SK-N-SH treated with all-trans-retinoic acid at 6 μM for 48 hours (cell line): ENCODE measurements around the gene OBSL1.

Experiments used
- ESRRG ChIP-seq: fragments of 250-450 bp; sonication (Bioruptor Pico); IDR thresholded peaks from 2 replicates; pipeline ENCODE4 v1.6.1; 2021; ENCODE audit warnings: mild to moderate bottlenecking
- ZNF70 ChIP-seq: fragments of 450-650 bp; formaldehyde crosslinking; IDR thresholded peaks from 2 replicates; pipeline ENCODE4 v1.5.0; 2020; ENCODE audit warnings: mild to moderate bottlenecking, moderate library complexity
- TF ChIP-seq, protein P1 (sequence below): fragments of 250-450 bp; sonication (Bioruptor Pico); IDR thresholded peaks from 2 replicates; pipeline ENCODE4 v1.5.0; 2020; ENCODE audit warnings: mild to moderate bottlenecking, moderate library complexity
- TF ChIP-seq, protein P2 (sequence below): fragments of 250-450 bp; sonication (Bioruptor Pico); IDR thresholded peaks from 2 replicates; pipeline ENCODE4 v1.5.1; 2020; ENCODE audit warnings: low read depth, mild to moderate bottlenecking, moderate library complexity

DNA sequence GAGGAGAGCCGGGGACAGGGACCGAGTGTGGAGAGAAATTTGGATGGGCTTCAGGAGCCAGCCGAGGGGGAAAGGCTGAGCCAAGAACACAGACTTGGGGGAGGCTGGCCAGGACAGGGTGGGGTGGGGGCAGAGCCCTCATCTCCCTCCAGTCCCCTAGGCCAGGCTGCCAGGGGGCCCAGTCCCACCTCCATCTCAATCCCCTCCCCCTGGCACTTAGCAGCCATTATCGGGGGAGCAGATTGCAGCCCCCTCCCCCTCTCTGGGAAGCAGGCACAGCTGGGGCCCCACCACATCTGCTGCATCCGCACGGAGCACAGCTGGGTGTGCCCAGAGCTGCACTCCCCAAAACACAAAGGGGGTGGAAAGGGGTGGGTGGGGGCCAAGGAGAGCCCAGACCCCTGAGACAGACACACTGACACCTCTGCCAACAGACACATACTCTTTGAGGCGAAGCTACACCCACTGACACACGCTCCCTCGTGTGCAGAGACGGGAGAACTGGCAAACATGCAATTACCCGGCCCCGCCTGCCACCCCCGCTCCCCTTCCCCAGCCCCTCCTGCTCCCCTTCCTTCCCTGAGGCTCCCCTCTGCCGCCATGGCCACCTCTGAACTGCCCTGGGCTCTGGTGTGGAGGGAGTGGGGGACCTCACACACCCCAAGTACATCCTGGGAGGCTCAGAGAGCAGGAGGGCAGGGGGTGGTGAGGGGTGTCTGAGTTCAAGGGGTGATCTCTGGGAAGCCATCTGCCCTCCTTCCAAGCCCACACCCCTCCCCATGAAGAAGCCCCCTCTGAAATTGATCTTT, 62.2 kb downstream of the OBSL1 start:
- TF ChIP-seq, protein P1, sequence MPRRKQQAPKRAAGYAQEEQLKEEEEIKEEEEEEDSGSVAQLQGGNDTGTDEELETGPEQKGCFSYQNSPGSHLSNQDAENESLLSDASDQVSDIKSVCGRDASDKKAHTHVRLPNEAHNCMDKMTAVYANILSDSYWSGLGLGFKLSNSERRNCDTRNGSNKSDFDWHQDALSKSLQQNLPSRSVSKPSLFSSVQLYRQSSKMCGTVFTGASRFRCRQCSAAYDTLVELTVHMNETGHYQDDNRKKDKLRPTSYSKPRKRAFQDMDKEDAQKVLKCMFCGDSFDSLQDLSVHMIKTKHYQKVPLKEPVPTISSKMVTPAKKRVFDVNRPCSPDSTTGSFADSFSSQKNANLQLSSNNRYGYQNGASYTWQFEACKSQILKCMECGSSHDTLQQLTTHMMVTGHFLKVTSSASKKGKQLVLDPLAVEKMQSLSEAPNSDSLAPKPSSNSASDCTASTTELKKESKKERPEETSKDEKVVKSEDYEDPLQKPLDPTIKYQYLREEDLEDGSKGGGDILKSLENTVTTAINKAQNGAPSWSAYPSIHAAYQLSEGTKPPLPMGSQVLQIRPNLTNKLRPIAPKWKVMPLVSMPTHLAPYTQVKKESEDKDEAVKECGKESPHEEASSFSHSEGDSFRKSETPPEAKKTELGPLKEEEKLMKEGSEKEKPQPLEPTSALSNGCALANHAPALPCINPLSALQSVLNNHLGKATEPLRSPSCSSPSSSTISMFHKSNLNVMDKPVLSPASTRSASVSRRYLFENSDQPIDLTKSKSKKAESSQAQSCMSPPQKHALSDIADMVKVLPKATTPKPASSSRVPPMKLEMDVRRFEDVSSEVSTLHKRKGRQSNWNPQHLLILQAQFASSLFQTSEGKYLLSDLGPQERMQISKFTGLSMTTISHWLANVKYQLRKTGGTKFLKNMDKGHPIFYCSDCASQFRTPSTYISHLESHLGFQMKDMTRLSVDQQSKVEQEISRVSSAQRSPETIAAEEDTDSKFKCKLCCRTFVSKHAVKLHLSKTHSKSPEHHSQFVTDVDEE (CRISPR knock-in tag) = no peak
- TF ChIP-seq ZNF70 (CRISPR knock-in tag) (no peak), ESRRG (CRISPR knock-in tag) (no peak)
- TF ChIP-seq, protein P2, sequence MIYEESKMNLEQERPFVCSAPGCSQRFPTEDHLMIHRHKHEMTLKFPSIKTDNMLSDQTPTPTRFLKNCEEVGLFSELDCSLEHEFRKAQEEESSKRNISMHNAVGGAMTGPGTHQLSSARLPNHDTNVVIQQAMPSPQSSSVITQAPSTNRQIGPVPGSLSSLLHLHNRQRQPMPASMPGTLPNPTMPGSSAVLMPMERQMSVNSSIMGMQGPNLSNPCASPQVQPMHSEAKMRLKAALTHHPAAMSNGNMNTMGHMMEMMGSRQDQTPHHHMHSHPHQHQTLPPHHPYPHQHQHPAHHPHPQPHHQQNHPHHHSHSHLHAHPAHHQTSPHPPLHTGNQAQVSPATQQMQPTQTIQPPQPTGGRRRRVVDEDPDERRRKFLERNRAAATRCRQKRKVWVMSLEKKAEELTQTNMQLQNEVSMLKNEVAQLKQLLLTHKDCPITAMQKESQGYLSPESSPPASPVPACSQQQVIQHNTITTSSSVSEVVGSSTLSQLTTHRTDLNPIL = no peak
